ENCODE data around the gene CST2.

CST2 gene, protein sequence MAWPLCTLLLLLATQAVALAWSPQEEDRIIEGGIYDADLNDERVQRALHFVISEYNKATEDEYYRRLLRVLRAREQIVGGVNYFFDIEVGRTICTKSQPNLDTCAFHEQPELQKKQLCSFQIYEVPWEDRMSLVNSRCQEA

DNA sequence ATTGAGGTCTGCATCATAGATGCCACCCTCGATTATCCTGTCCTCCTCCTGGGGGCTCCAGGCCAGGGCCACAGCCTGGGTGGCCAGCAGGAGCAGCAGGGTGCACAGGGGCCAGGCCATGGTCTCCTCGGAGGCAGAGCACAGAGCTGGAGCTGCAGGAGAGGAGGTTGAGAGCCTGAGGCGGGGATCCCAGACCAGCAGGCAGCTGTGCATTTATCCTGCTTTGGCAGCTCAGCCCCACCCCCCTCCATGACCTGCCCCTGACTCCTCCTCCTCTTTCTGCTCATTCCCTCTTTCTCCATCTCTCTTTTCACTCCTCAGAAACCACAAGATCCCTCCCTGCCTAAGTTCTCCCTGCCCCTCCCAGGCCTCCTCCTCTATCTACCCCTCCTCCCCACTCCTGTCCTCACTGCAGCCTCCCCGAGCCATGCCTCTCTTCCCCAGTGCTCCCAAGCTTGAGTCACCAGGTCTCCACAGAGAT is at the start of gene CST2:
CST2 (minus strand) TSS at position 189 of the 481 bp plus-strand sequence; CDS start at position 120, 69 bp downstream.
- peak in 1 of 2 donors; percentile 16 for DNase-seq (ENCODE audit: low read depth in 2 of 2)
- H3K4me3 ChIP-seq (replicated peaks in 1 of 2; ENCODE audit: low read depth in 2 of 2, low read length in 2 of 2), result no peak within 1 kb of the TSS
- TF ChIP-seq, protein P1, sequence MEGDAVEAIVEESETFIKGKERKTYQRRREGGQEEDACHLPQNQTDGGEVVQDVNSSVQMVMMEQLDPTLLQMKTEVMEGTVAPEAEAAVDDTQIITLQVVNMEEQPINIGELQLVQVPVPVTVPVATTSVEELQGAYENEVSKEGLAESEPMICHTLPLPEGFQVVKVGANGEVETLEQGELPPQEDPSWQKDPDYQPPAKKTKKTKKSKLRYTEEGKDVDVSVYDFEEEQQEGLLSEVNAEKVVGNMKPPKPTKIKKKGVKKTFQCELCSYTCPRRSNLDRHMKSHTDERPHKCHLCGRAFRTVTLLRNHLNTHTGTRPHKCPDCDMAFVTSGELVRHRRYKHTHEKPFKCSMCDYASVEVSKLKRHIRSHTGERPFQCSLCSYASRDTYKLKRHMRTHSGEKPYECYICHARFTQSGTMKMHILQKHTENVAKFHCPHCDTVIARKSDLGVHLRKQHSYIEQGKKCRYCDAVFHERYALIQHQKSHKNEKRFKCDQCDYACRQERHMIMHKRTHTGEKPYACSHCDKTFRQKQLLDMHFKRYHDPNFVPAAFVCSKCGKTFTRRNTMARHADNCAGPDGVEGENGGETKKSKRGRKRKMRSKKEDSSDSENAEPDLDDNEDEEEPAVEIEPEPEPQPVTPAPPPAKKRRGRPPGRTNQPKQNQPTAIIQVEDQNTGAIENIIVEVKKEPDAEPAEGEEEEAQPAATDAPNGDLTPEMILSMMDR (IDR thresholded peaks at IDR 0.05; ENCODE audit: low read depth, low read length), result no peak

DNA sequence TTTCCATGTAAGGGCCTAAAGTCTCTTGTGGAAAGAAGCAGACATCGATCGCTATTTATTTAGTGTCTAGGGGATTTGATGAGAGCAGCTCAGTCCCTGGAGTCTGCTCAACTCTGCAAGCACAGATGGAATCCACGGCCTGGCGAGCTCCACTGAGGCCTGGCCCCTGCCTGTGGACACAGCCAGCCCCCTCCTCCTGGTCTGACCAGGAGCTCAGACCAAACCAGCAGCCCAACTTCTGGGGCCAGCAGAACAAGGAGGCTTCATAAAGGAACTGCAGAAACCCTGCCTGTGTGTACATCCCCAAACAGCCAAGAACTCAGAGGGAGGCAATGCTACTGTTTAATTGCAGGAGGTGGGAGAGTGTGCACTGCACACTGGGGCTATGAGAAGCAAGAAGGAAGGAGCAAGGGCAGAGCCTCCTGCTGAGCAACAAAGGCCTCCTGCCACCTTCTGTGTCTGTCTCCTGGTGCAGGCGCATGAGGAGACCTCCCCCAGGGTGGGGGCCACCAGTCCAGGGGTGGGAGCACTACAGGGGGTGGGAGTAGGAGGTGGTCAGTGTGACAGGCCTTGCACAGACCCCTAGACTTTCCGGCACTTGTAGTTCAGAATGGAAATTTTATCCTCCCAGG is 49.2 kb upstream of the CST2 start:
- no peak overlapping the region for H3K4me3 ChIP-seq (replicated peaks in 1 of 2; ENCODE audit: low read depth in 2 of 2, low read length in 2 of 2)
- TF ChIP-seq, protein P1 (IDR thresholded peaks at IDR 0.05; ENCODE audit: low read depth, low read length), result no peak

DNA sequence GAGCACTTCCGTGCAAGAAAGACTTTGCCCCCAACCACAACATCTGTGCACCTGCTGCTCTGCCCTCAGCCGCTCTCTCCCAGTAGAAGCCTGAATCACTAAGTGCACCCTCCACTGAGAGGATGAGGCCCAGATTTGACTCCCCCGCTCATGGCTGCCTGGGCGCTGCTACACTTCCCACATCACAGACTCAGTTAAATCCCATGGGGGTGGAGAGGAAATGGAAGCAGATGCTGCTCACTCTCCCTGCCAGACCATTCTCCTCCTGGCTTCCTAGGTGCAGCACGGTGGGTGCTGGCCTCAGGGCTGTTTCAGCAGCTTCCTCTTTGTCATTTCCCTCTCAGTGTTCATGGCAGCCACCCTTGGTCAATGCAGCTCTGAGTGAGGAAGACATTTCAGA is 48.2 kb upstream of the CST2 start:
- TF ChIP-seq, protein P1 (IDR thresholded peaks at IDR 0.05; ENCODE audit: low read depth, low read length), result no peak
- no peak overlapping the region for H3K4me3 ChIP-seq (replicated peaks in 1 of 2; ENCODE audit: low read depth in 2 of 2, low read length in 2 of 2)
- peak in 1 of 2 donors; percentile 22 for DNase-seq (ENCODE audit: low read depth in 2 of 2)

More for the DNA sequence above, 49.2 kb upstream of the CST2 start:
- DNase-seq (ENCODE audit: low read depth in 2 of 2), result no peak

DNA sequence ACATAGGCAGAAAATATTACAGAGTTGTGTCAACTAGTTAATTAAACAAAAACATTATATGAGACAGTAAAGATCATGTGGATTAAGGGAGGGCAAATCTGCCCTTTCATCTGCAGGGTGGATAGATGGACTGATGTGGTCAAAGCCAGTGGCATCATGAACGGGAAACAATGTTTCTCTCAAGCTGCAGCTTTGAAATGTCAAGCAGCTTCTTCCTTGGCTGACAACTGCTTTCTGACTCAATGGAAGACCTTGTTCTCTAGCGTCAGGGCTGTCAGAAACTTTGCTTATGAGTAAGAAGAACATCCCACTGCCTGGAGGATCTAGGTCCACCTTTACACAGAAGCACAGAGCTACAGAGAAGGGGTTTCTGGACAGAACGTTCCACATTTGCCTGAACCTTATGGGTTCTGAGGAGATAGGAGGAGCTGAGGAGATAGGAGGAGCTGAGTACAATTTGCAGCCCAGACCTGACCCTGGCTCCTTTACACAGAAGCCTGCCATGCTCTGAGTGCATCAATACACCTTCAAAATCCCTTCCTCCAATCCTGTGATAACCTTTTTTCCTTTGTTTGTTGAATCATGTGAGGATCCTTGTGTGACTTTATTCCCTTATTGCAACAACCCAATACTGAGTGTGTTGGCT is 47.0 kb upstream of the CST2 start:
- H3K4me3 ChIP-seq (replicated peaks in 1 of 2; ENCODE audit: low read depth in 2 of 2, low read length in 2 of 2), result no peak overlapping the region
- TF ChIP-seq, protein P1 (IDR thresholded peaks at IDR 0.05; ENCODE audit: low read depth, low read length), result no peak
- DNase-seq (ENCODE audit: low read depth in 2 of 2), result no peak

DNA sequence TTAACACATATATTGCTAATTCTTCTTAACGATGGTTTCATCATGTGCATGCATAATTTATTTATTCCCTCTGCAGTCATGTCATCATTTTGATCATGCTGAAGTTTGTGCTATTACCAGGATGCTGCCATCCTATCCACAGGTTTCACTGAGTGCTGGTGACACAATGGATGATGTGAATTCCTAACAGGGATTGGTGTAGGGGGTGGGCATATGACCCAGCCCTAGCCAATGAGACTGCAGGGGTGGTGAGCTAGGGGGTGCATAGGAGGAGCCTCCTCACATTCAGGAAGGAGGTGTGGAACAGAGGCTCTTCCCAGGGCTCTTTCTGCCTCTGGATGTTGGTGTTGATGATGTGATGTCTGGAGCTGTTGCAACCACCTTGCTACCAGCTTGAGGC is 45.5 kb upstream of the CST2 start:
- TF ChIP-seq, protein P1 (IDR thresholded peaks at IDR 0.05; ENCODE audit: low read depth, low read length), result no peak
- H3K4me3 ChIP-seq (replicated peaks in 1 of 2; ENCODE audit: low read depth in 2 of 2, low read length in 2 of 2), result no peak overlapping the region
- DNase-seq (ENCODE audit: low read depth in 2 of 2), result no peak

DNA sequence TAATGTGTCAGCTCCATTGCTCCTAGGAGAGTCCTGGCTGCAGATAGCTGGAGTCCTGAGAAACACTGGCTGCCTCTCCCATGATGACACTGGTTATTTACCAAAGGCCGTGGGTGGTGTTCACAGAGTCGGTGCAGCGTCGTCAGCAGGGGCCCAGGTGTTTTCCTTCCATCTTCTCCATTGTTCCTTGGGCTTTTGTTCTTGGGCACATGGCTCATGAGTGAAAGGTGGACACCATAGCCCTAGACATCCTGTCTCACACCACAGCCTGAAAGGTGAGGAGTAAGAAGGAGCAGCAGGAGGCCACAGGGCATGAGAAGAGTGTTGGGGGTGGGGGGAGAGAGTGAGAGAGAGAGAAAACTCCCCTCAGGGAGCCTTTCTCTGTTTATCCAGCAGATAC is 43.9 kb upstream of the CST2 start:
- DNase-seq (ENCODE audit: low read depth in 2 of 2), result no peak
- H3K4me3 ChIP-seq (replicated peaks in 1 of 2; ENCODE audit: low read depth in 2 of 2, low read length in 2 of 2), result no peak overlapping the region
- TF ChIP-seq, protein P1 (IDR thresholded peaks at IDR 0.05; ENCODE audit: low read depth, low read length), result no peak

All from cardiac fibroblast (primary cell).